H1 (cell line): ENCODE measurements around the gene CD44. TPM values are rescaled to one million over a fixed set of nuclear protein-coding genes. Genes with fewer than 3 reads are reported as not detected.

Source experiments
- CTCF ChIA-PET: fragments of 300-600 bp; sonication (Branson Sonifier 250); formaldehyde crosslinking; loops from one replicate; lab custom pipeline; 2021; ENCODE audit not compliant: partially characterized antibody; lab: Charles Lee
- POLR2A ChIA-PET: fragments of 300-600 bp; sonication (Branson Sonifier 250); formaldehyde crosslinking; loops from one replicate; lab custom pipeline; 2021; ENCODE audit warnings: inconsistent platforms; ENCODE audit not compliant: partially characterized antibody; lab: Charles Lee
- DNase-seq, 2 experiments: peaks; one replicate each; pipeline versions ENCODE4 v3.0.0 to v3.0.0-alpha.2; 2010 to 2022; ENCODE audit warnings: low spot score in 2 of 2, low read depth in 1 of 2, mixed read lengths in 1 of 2
- FAIRE-seq: peaks from 2 replicates; lab custom pipeline; 2011; peaks lifted over from hg19 to GRCh38; lab: Jason Lieb, UNC
- H2AFZ ChIP-seq: 2 replicates; pipeline ENCODE4 v1.8.1; 2012; ENCODE audit warnings: low read length, inconsistent platforms
- H2AK5ac ChIP-seq: 2 replicates; pipeline ENCODE4 v1.6.1; 2013; ENCODE audit warnings: low read depth, low read length
- H2BK120ac ChIP-seq: replicated peaks from 2 replicates; pipeline ENCODE3; 2013; ENCODE audit warnings: low read depth, low read length, inconsistent platforms
- H2BK12ac ChIP-seq: 2 replicates; pipeline ENCODE4 v1.6.1; 2013; ENCODE audit warnings: low read depth, low read length
- H2BK15ac ChIP-seq: 2 replicates; pipeline ENCODE4 v1.6.1; 2013; ENCODE audit warnings: low read length
- H2BK20ac ChIP-seq: 2 replicates; pipeline ENCODE4 v1.6.1; 2013; ENCODE audit warnings: low read length
- H2BK5ac ChIP-seq: 2 replicates; pipeline ENCODE4 v1.6.1; 2013; ENCODE audit warnings: low read depth, low read length
- H3K14ac ChIP-seq: 2 replicates; pipeline ENCODE4 v1.6.1; 2013; ENCODE audit warnings: inconsistent platforms; ENCODE audit not compliant: insufficient read length
- H3K18ac ChIP-seq: 2 replicates; pipeline ENCODE4 v1.6.1; 2013; ENCODE audit warnings: low read length; ENCODE audit errors: extremely low read depth
- H3K23ac ChIP-seq: 2 replicates; pipeline ENCODE4 v1.6.1; 2013; ENCODE audit warnings: inconsistent platforms; ENCODE audit not compliant: insufficient read length
- H3K23me2 ChIP-seq: 2 replicates; pipeline ENCODE4 v1.6.1; 2013; ENCODE audit warnings: low read depth, low read length
- H3K27ac ChIP-seq: 2 replicates; pipeline ENCODE4 v1.6.1; 2011; ENCODE audit warnings: low read depth, low read length, inconsistent platforms
- H3K27me3 ChIP-seq, 4 experiments: replicated peaks in 1 of 4; 1 replicate in 1 of 4; 2 replicates in 3 of 4; pipeline versions ENCODE4 v1.6.1 to v1.8.1; 2011 to 2013; ENCODE audit warnings: low read length in 3 of 4, mild to moderate bottlenecking in 3 of 4, inconsistent platforms in 2 of 4, mixed read lengths in 2 of 4, moderate library complexity in 1 of 4; ENCODE audit not compliant: control insufficient read depth in 3 of 4, insufficient read depth in 3 of 4; ENCODE audit errors: extremely low read depth in 1 of 4
- H3K36me3 ChIP-seq, 4 experiments: 2 replicates each; pipeline versions ENCODE4 v1.6.1 to v1.8.1; 2011 to 2013; ENCODE audit warnings: mild to moderate bottlenecking in 4 of 4, low read length in 3 of 4, moderate library complexity in 2 of 4, control low read depth in 1 of 4, inconsistent platforms in 1 of 4; ENCODE audit not compliant: insufficient read depth in 4 of 4, control insufficient read depth in 2 of 4
- H3K4ac ChIP-seq: replicated peaks from 2 replicates; pipeline ENCODE3; 2013; ENCODE audit warnings: low read length, low read depth, mixed read lengths, inconsistent platforms; ENCODE audit not compliant: insufficient read length
- H3K4me1 ChIP-seq, 4 experiments: replicated peaks in 1 of 4; 1 replicate in 1 of 4; 2 replicates in 3 of 4; pipeline versions ENCODE4 v1.6.1 to v1.8.1; 2011 to 2013; ENCODE audit warnings: low read length in 3 of 4, inconsistent platforms in 2 of 4, mixed read lengths in 1 of 4; ENCODE audit not compliant: insufficient read depth in 4 of 4, control insufficient read depth in 3 of 4
- H3K4me2 ChIP-seq, 2 experiments: 2 replicates each; pipeline versions ENCODE4 v1.6.1 to v1.8.1; 2011 to 2013; ENCODE audit warnings: low read depth in 2 of 2, low read length in 2 of 2, control low read depth in 1 of 2, inconsistent platforms in 1 of 2, mild to moderate bottlenecking in 1 of 2; ENCODE audit not compliant: insufficient read depth in 1 of 2
- H3K4me3 ChIP-seq, 4 experiments: fragments of 200-600, 300-600 bp in 1 of 4; sonication (generic), shearing (Covaris generic), sonication (Bioruptor Twin) in 1 of 4; 2 replicates each; pipeline versions ENCODE4 v1.5.1 to v1.8.1; 2011 to 2016; ENCODE audit warnings: low read length in 4 of 4, low read depth in 3 of 4, control low read depth in 2 of 4, inconsistent platforms in 2 of 4, mild to moderate bottlenecking in 2 of 4, mixed read lengths in 1 of 4, moderate library complexity in 1 of 4; ENCODE audit not compliant: insufficient read depth in 2 of 4; ENCODE audit errors: extremely low read depth in 1 of 4
- H3K56ac ChIP-seq: replicated peaks from 2 replicates; pipeline ENCODE3; 2013; ENCODE audit warnings: low read depth, mild to moderate bottlenecking, mixed read lengths, low read length, inconsistent platforms; ENCODE audit not compliant: insufficient read length
- H3K79me1 ChIP-seq: 2 replicates; pipeline ENCODE4 v1.6.1; 2013; ENCODE audit warnings: low read depth, low read length, control low read depth
- H3K79me2 ChIP-seq, 2 experiments: 2 replicates each; pipeline versions ENCODE4 v1.6.1 to v1.8.1; 2012 to 2013; ENCODE audit warnings: low read length in 2 of 2, mild to moderate bottlenecking in 2 of 2, inconsistent platforms in 1 of 2; ENCODE audit not compliant: insufficient read depth in 2 of 2, control insufficient read depth in 1 of 2
- H3K9ac ChIP-seq, 4 experiments: replicated peaks in 1 of 4; 1 replicate in 1 of 4; 2 replicates in 3 of 4; pipeline versions ENCODE4 v1.6.1 to v1.8.1; 2011 to 2013; ENCODE audit warnings: low read depth in 3 of 4, low read length in 3 of 4, control low read depth in 2 of 4, mild to moderate bottlenecking in 2 of 4, moderate library complexity in 2 of 4, inconsistent platforms in 1 of 4; ENCODE audit errors: extremely low read depth in 1 of 4
- H3K9me3 ChIP-seq, 2 experiments: 2 replicates each; pipeline versions ENCODE4 v1.6.1 to v1.8.1; 2012 to 2013; ENCODE audit warnings: mild to moderate bottlenecking in 2 of 2, moderate library complexity in 2 of 2, control low read depth in 1 of 2, inconsistent platforms in 1 of 2, low read depth in 1 of 2, low read length in 1 of 2, mixed read lengths in 1 of 2; ENCODE audit not compliant: insufficient read depth in 2 of 2
- H4K20me1 ChIP-seq, 2 experiments: replicated peaks in 1 of 2; 2 replicates each; pipeline versions ENCODE3 to v1.8.1; 2011 to 2013; ENCODE audit warnings: inconsistent platforms in 2 of 2, low read length in 2 of 2, mild to moderate bottlenecking in 1 of 2; ENCODE audit not compliant: insufficient read depth in 2 of 2, control insufficient read depth in 1 of 2
- H4K5ac ChIP-seq: 2 replicates; pipeline ENCODE4 v1.6.1; 2013; ENCODE audit warnings: low read length, low read depth, mixed read lengths, inconsistent platforms; ENCODE audit not compliant: insufficient read length
- H4K8ac ChIP-seq: 2 replicates; pipeline ENCODE4 v1.8.0; 2013; ENCODE audit warnings: mild to moderate bottlenecking, moderate library complexity, low read length, inconsistent platforms; ENCODE audit not compliant: insufficient read depth; ENCODE audit errors: extremely low read depth
- H4K91ac ChIP-seq: replicated peaks from 2 replicates; pipeline ENCODE3; 2013; ENCODE audit warnings: low read length, mixed read lengths, inconsistent platforms; ENCODE audit not compliant: insufficient read length
- CHD1 ChIP-seq: IDR thresholded peaks from 2 replicates; pipeline ENCODE4 v1.6.1; 2012; ENCODE audit warnings: low read depth, low read length, improper control_type of control experiment
- JUND ChIP-seq: IDR thresholded peaks from 2 replicates; pipeline ENCODE4 v1.6.1; 2011; ENCODE audit warnings: mild to moderate bottlenecking, improper control_type of control experiment, low read length
- SP4 ChIP-seq: IDR thresholded peaks from 2 replicates; pipeline ENCODE4 v1.6.1; 2012; ENCODE audit warnings: low read length, inconsistent platforms
- SUZ12 ChIP-seq: fragments of 200-600 bp; sonication (generic); IDR thresholded peaks from 2 replicates; pipeline ENCODE4 v1.6.1; 2012; ENCODE audit warnings: mild to moderate bottlenecking, inconsistent platforms, low read length, moderate library complexity, mixed read lengths
- TCF12 ChIP-seq: IDR thresholded peaks from 2 replicates; pipeline ENCODE4 v1.6.1; 2011; ENCODE audit warnings: low read depth, mild to moderate bottlenecking, low read length
- TEAD4 ChIP-seq: IDR thresholded peaks from 2 replicates; pipeline ENCODE4 v1.6.1; 2012; ENCODE audit warnings: low read depth, low read length, inconsistent platforms, mixed read lengths
- YY1 ChIP-seq: IDR thresholded peaks from 2 replicates; pipeline ENCODE4 v1.6.1; 2011; ENCODE audit warnings: low read depth, mild to moderate bottlenecking, low read length
- WGBS, 2 experiments: shearing (Covaris generic) in 1 of 2; methylation state at CpG; one replicate each; pipeline versions ENCODE4 v1.1.6 to v1.1.7; 2013 to 2015; ENCODE audit warnings: low lambda C conversion rate in 2 of 2, mixed read lengths in 2 of 2, inconsistent platforms in 1 of 2, low coverage in 1 of 2, missing lambda C conversion rate in 1 of 2; ENCODE audit not compliant: insufficient replicate concordance in 2 of 2, insufficient coverage in 1 of 2, insufficient read length in 1 of 2; ENCODE audit errors: extremely low coverage in 1 of 2, missing lambda C conversion rate in 1 of 2; 5-methylcytosine and 5-hydroxymethylcytosine counted together
- polyA plus RNA-seq, 7 experiments: library from polyadenylated mRNA; depleted of rRNA in 3 of 7; stranded (reverse) in 5 of 7; unstranded in 2 of 7; fragments of >200 nt in 5 of 7; fragments of 200-250 nt in 2 of 7; gene quantifications; 1 replicate in 5 of 7; 2 replicates in 1 of 7; 4 replicates in 1 of 7; pipeline versions ENCODE4 v1.2.1 to v1.2.3, GENCODE V29; 2011 to 2013; ENCODE audit warnings: missing spikeins in 2 of 7, mixed read lengths in 2 of 7
- total RNA-seq: library from RNA; stranded (reverse); fragmentation: NEBNext Ultra II Directional; extraction: Animal tissue kit (Norgen Biotek cat#: 25700); gene quantifications from 2 replicates; pipeline ENCODE4 v1.2.1, GENCODE V29; 2021

Gene CD44
- total and polyA plus RNA-seq, 2 of the 8 experiments (the other 6 are each of a cell fraction or from before 2014, with no cell fraction given), result 11.8 to 13.7 TPM

- no peaks in the 10 kb centered on the region for H3K79me1 ChIP-seq
- 93% methylated on average over 3 of the region's 3 CpGs; no CpG with 5 or more reads in 1 of the 2 experiments for WGBS, 2 experiments
- H4K91ac ChIP-seq, result no peak overlapping the region
- H4K5ac ChIP-seq, result no peak overlapping the region
- no peak overlapping the region for H2BK5ac ChIP-seq
- FAIRE-seq (no peak), DNase-seq (no peak)
- no peak overlapping the region for H3K4me2 ChIP-seq
- H3K36me3 ChIP-seq, result no peaks in the 10 kb centered on the region; a peak in 1 of 8 replicates
- H3K4me1 ChIP-seq, result no peaks in the 10 kb centered on the region
- H3K23me2 ChIP-seq, result no peaks in the 10 kb centered on the region; the same call in 1 of the 2 replicates
- H2BK20ac ChIP-seq, result no peak overlapping the region
- H3K4ac ChIP-seq, result no peak overlapping the region
- H3K4me3 ChIP-seq, result no peak overlapping the region
- H2BK12ac ChIP-seq, result no peak overlapping the region
- no peaks in the 10 kb centered on the region for H3K9me3 ChIP-seq
- H3K27me3 ChIP-seq, result no peaks in the 10 kb centered on the region
- no peak overlapping the region for H4K8ac ChIP-seq
- H2BK15ac ChIP-seq, result no peak overlapping the region
- H2BK120ac ChIP-seq, result no peak overlapping the region
- H4K20me1 ChIP-seq, result no peaks in the 10 kb centered on the region
- no peak overlapping the region for H2AK5ac ChIP-seq
- ChIA-PET POLR2A (no interaction called here), CTCF (no interaction called here)
- no peak overlapping the region for H2AFZ ChIP-seq
- H3K56ac ChIP-seq, result no peak overlapping the region
- H3K14ac ChIP-seq, result no peak overlapping the region
- H3K27ac ChIP-seq, result no peak overlapping the region
- no peaks in the 10 kb centered on the region for H3K79me2 ChIP-seq
- H3K9ac ChIP-seq, result no peak overlapping the region
- H3K23ac ChIP-seq, result no peak overlapping the region
- H3K18ac ChIP-seq, result no peak overlapping the region
- TF ChIP-seq JUND, result no peak
- TF ChIP-seq CHD1, result no peak
- TF ChIP-seq TEAD4, result no peak
- TF ChIP-seq SUZ12, result no peak
- no peak for TF ChIP-seq SP4
- TF ChIP-seq TCF12, result no peak
- no peak for TF ChIP-seq YY1
Measured at GRCh38 chr11:35187996-35188395, 49.0 kb downstream of the CD44 start.
